Endothelial cell of umbilical vein (primary cell): Measurements from ENCODE around the gene OGDH. TPM values are rescaled to one million over a fixed set of nuclear protein-coding genes. Genes with fewer than 3 reads are reported as not detected.

Source experiments
- BruUV-seq: library from RNA; stranded (reverse); fragments of 400-500 nt; replicated peaks from 2 replicates; lab custom pipeline; 2021; lab: Mats Ljungman, UMichigan
- CTCF ChIA-PET: fragments of 300-600, 350-600 bp; sonication (Branson Sonifier 250); formaldehyde crosslinking; loops from one replicate; lab custom pipeline; 2021; ENCODE audit warnings: antibody characterized with exemption, inconsistent platforms; lab: Charles Lee
- POLR2A ChIA-PET: fragments of 300-600, 350-600 bp; sonication (Branson Sonifier 250); formaldehyde crosslinking; loops from one replicate; lab custom pipeline; 2021; ENCODE audit warnings: antibody characterized with exemption, inconsistent platforms; lab: Charles Lee
- DNase-seq: peaks from one replicate; pipeline ENCODE4 v3.0.0-alpha.2; 2011; ENCODE audit warnings: low read depth, low spot score
- FAIRE-seq: peaks from 2 replicates; lab custom pipeline; 2011; peaks lifted over from hg19 to GRCh38; lab: Jason Lieb, UNC
- H2AFZ ChIP-seq: 2 replicates; pipeline ENCODE4 v1.6.0; 2012; ENCODE audit warnings: low read depth, low read length, control low read depth, inconsistent platforms
- H3K27ac ChIP-seq: 2 replicates; pipeline ENCODE4 v1.5.1; 2011; ENCODE audit warnings: low read depth, mild to moderate bottlenecking, control low read depth, low read length, moderate library complexity; ENCODE audit not compliant: insufficient read depth
- H3K27me3 ChIP-seq, 2 experiments: 2 replicates each; pipeline versions ENCODE4 v1.6.0 to v1.6.1; 2011; ENCODE audit warnings: low read length in 2 of 2, mixed read lengths in 1 of 2; ENCODE audit not compliant: control insufficient read depth in 2 of 2, insufficient read depth in 2 of 2
- H3K36me3 ChIP-seq, 2 experiments: 2 replicates in 1 of 2; 3 replicates in 1 of 2; pipeline ENCODE4 v1.5.1; 2011; ENCODE audit warnings: low read length in 2 of 2, mild to moderate bottlenecking in 1 of 2, moderate library complexity in 1 of 2; ENCODE audit not compliant: control insufficient read depth in 2 of 2, insufficient read depth in 2 of 2; ENCODE audit errors: extremely low read depth in 1 of 2
- H3K4me1 ChIP-seq: 3 replicates; pipeline ENCODE4 v1.5.1; 2011; ENCODE audit warnings: mild to moderate bottlenecking, low read length; ENCODE audit not compliant: control insufficient read depth, insufficient read depth; ENCODE audit errors: extremely low read depth
- H3K4me2 ChIP-seq: 2 replicates; pipeline ENCODE4 v1.6.1; 2011; ENCODE audit warnings: low read length, control low read depth, mixed read lengths; ENCODE audit not compliant: insufficient read depth
- H3K4me3 ChIP-seq, 3 experiments: fragments of 200-600 bp in 1 of 3; sonication (generic), shearing (Covaris generic) in 1 of 3; replicated peaks in 1 of 3; 2 replicates each; pipeline ENCODE4 v1.5.1; 2011 to 2016; ENCODE audit warnings: control low read depth in 3 of 3, low read length in 3 of 3, mild to moderate bottlenecking in 2 of 3, inconsistent platforms in 1 of 3, low read depth in 1 of 3, moderate library complexity in 1 of 3; ENCODE audit not compliant: insufficient read depth in 1 of 3
- H3K79me2 ChIP-seq: 2 replicates; pipeline ENCODE4 v1.6.0; 2012; ENCODE audit warnings: low read length, inconsistent platforms; ENCODE audit not compliant: control insufficient read depth, insufficient read depth
- H3K9ac ChIP-seq: replicated peaks from 2 replicates; pipeline ENCODE3; 2011; ENCODE audit warnings: low read length, control low read depth; ENCODE audit not compliant: insufficient read depth; ENCODE audit errors: extremely low read depth
- H3K9me1 ChIP-seq: replicated peaks from 3 replicates; pipeline ENCODE4 v1.6.0; 2011; ENCODE audit warnings: mild to moderate bottlenecking, low read length; ENCODE audit not compliant: control insufficient read depth, insufficient read depth; ENCODE audit errors: extremely low read depth
- H3K9me3 ChIP-seq: replicated peaks from 2 replicates; pipeline ENCODE4 v1.5.1; 2012; ENCODE audit warnings: low read length, inconsistent platforms; ENCODE audit not compliant: control insufficient read depth, insufficient read depth
- H4K20me1 ChIP-seq: replicated peaks from 2 replicates; pipeline ENCODE3; 2011; ENCODE audit warnings: mild to moderate bottlenecking, low read length; ENCODE audit not compliant: control insufficient read depth, insufficient read depth; ENCODE audit errors: extremely low read depth
- EZH2 ChIP-seq: IDR thresholded peaks from 2 replicates; pipeline ENCODE4 v1.6.1; 2012; ENCODE audit warnings: borderline replicate concordance, low read depth, mild to moderate bottlenecking, moderate library complexity, low read length, inconsistent platforms; ENCODE audit not compliant: severe bottlenecking
- FOS ChIP-seq: IDR thresholded peaks from 2 replicates; pipeline ENCODE4 v1.6.1; 2011; ENCODE audit warnings: mild to moderate bottlenecking, low read length, moderate library complexity, borderline replicate concordance; ENCODE audit not compliant: insufficient read depth
- GATA2 ChIP-seq: IDR thresholded peaks from 2 replicates; pipeline ENCODE4 v1.7.0; 2011; ENCODE audit warnings: low read depth, mild to moderate bottlenecking, moderate library complexity, mixed read lengths, low read length; ENCODE audit not compliant: insufficient read length, insufficient read depth
- JUN ChIP-seq: IDR thresholded peaks from 2 replicates; pipeline ENCODE4 v1.6.1; 2011; ENCODE audit warnings: borderline replicate concordance, low read depth; ENCODE audit not compliant: insufficient read length, insufficient read depth
- MAX ChIP-seq: IDR thresholded peaks from 2 replicates; pipeline ENCODE4 v1.6.1; 2011; ENCODE audit not compliant: insufficient read depth, insufficient read length
- MYC ChIP-seq: IDR thresholded peaks from one replicate; pipeline ENCODE4 v1.6.1; 2011; ENCODE audit warnings: mild to moderate bottlenecking, low read depth, low read length
- POLR2A ChIP-seq: IDR thresholded peaks from 2 replicates; pipeline ENCODE4 v1.6.1; 2012; ENCODE audit warnings: low read depth, mild to moderate bottlenecking, control low read depth, low read length
- POLR2AphosphoS5 ChIP-seq: IDR thresholded peaks from 2 replicates; pipeline ENCODE4 v1.6.1; 2012; ENCODE audit warnings: low read depth, mild to moderate bottlenecking, control low read depth, low read length, moderate library complexity; ENCODE audit not compliant: insufficient read depth
- dilution Hi-C: fragments of 300-500 bp; cut with MboI; formaldehyde crosslinking; loops from one replicate; pipeline ENCODE4 v1.15.0; 2019; ENCODE audit warnings: low sequenced_read_pairs; ENCODE audit not compliant: extremely low pct_ligation_motif_present
- intact Hi-C: fragments of 100-400 bp; cut with micrococcal nuclease; formaldehyde crosslinking; loops from one replicate; pipeline ENCODE4 v1.10.0; 2022
- polyA plus RNA-seq, 4 experiments: library from polyadenylated mRNA; depleted of rRNA in 3 of 4; stranded (reverse) in 3 of 4; unstranded in 1 of 4; fragments of >200 nt; gene quantifications; 2 replicates each; pipeline versions ENCODE4 v1.2.1 to v1.2.3, GENCODE V29; 2011 to 2012; ENCODE audit warnings: missing spikeins in 1 of 4
- total RNA-seq: library from RNA; stranded (reverse); gene quantifications from 2 replicates; pipeline ENCODE4 v1.2.3, GENCODE V29; 2021
- TF ChIP-seq, protein P1 (sequence below), 2 donors: IDR thresholded peaks; 1 replicate in 1 of 2; 2 replicates in 1 of 2; pipeline ENCODE4 v1.5.1; 2011; ENCODE audit warnings: low read length in 2 of 2, mild to moderate bottlenecking in 2 of 2, moderate library complexity in 2 of 2, control low read depth in 1 of 2, inconsistent platforms in 1 of 2, low read depth in 1 of 2; ENCODE audit not compliant: insufficient read depth in 1 of 2; ENCODE audit errors: extremely low read depth in 1 of 2

Gene OGDH
- total and polyA plus RNA-seq, 2 donors (not counting 3 experiments of a cell fraction or from before 2014, with no cell fraction given): 88.9 to 92.9 TPM

DNA sequence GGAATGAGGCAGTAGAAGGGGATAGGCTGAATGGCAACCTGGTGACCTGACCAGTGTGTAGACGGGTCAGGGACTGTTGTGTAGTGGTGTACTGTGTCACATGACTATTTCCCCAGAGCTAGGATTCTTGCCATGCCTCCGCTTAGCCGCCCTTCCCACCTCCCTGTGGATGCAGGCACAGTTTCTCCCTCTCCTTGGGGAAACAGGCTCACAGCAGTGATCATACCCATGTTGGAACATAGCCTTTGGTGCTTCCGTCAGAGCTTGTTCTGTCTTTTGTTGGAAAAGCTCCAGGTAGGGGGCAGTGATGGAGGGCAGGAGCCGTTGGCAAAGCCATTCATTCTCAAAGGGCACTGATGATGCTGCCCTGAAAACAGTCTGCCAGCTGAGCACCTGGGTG is 44.3 kb downstream of the OGDH start:
- BruUV-seq: no TSS peak
- no peak overlapping the region for H3K27ac ChIP-seq
- intact Hi-C loops: no loop called here

More for the DNA sequence above, 44.3 kb downstream of the OGDH start:
- Histone ChIP-seq H3K36me3 (peaks cover 0 to 8% of the 10 kb centered on the region in 2 experiments), H4K20me1 (no peaks in the 10 kb centered on the region), H3K4me2 (no peak overlapping the region), H3K9me3 (no peaks in the 10 kb centered on the region), H3K27me3 (no peaks in the 10 kb centered on the region), H2AFZ (no peak overlapping the region), H3K9ac (no peak overlapping the region), H3K9me1 (no peaks in the 10 kb centered on the region), H3K79me2 (no peaks in the 10 kb centered on the region), H3K4me1 (no peaks in the 10 kb centered on the region), H3K4me3 (no peak overlapping the region)
- TF ChIP-seq MYC (no peak), MAX (no peak), JUN (no peak), GATA2 (no peak), POLR2A (no peak), FOS (no peak), POLR2AphosphoS5 (no peak), EZH2 (no peak)
- TF ChIP-seq, protein P1, sequence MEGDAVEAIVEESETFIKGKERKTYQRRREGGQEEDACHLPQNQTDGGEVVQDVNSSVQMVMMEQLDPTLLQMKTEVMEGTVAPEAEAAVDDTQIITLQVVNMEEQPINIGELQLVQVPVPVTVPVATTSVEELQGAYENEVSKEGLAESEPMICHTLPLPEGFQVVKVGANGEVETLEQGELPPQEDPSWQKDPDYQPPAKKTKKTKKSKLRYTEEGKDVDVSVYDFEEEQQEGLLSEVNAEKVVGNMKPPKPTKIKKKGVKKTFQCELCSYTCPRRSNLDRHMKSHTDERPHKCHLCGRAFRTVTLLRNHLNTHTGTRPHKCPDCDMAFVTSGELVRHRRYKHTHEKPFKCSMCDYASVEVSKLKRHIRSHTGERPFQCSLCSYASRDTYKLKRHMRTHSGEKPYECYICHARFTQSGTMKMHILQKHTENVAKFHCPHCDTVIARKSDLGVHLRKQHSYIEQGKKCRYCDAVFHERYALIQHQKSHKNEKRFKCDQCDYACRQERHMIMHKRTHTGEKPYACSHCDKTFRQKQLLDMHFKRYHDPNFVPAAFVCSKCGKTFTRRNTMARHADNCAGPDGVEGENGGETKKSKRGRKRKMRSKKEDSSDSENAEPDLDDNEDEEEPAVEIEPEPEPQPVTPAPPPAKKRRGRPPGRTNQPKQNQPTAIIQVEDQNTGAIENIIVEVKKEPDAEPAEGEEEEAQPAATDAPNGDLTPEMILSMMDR (IDR thresholded peaks at IDR 0.05; ENCODE audit: extremely low read depth in 1 of 2, insufficient read depth in 1 of 2, low read depth in 1 of 2, low read length in 2 of 2): no peak
- ChIA-PET CTCF (interaction anchor here (1.3 kb wide), 1 partner anchor 12 kb away, joined by 4 read pairs; no protein-coding TSS in a partner anchor), POLR2A (no interaction called here)
- dilution Hi-C loops: no loop called here
- DNase-seq (no peak), FAIRE-seq (no peak)
